GM23338 (cell line): ENCODE data around the gene GPR171. TPM values are rescaled to one million over a fixed set of nuclear protein-coding genes. Genes with fewer than 3 reads are reported as not detected.

ENCODE experiments used
- ATAC-seq: fragments of 200-7000 bp; cut with Tn5 transposase; 3 replicates; pipeline ENCODE4 v1.9.1; 2020
- DNase-seq: peaks from one replicate; pipeline ENCODE4 v3.0.0-alpha.2; 2015; ENCODE audit warnings: low spot score
- H2AFZ ChIP-seq: fragments of 200-600 bp; sonication (generic); 2 replicates; pipeline ENCODE4 v1.8.0; 2016; ENCODE audit warnings: antibody characterized with exemption, mild to moderate bottlenecking, moderate library complexity
- H3F3A ChIP-seq: fragments of 200-600 bp; sonication (generic); replicated peaks from 2 replicates; pipeline ENCODE4 v1.8.0; 2017; ENCODE audit warnings: antibody characterized with exemption, mixed run types, low read depth
- H3K27ac ChIP-seq: fragments of 200-600 bp; sonication (generic); 2 replicates; pipeline ENCODE4 v1.6.1; 2016; ENCODE audit warnings: low read depth
- H3K27me3 ChIP-seq: fragments of 200-600 bp; sonication (generic); 2 replicates; pipeline ENCODE4 v1.8.0; 2016; ENCODE audit warnings: mild to moderate bottlenecking, mixed run types, moderate library complexity; ENCODE audit not compliant: insufficient read depth
- H3K36me3 ChIP-seq: fragments of 200-600 bp; sonication (generic); 2 replicates; pipeline ENCODE4 v1.8.0; 2016; ENCODE audit warnings: mild to moderate bottlenecking; ENCODE audit not compliant: insufficient read depth
- H3K4me1 ChIP-seq: fragments of 200-600 bp; sonication (generic); 2 replicates; pipeline ENCODE4 v1.8.0; 2016; ENCODE audit warnings: mild to moderate bottlenecking, moderate library complexity; ENCODE audit not compliant: insufficient read depth
- H3K4me2 ChIP-seq: fragments of 200-600 bp; sonication (generic); 2 replicates; pipeline ENCODE4 v1.7.1; 2017; ENCODE audit warnings: mixed run types
- H3K4me3 ChIP-seq: fragments of 200-600 bp; sonication (generic); 2 replicates; pipeline ENCODE4 v1.6.1; 2016; ENCODE audit warnings: mixed run types
- H3K79me2 ChIP-seq: fragments of 200-600 bp; sonication (generic); replicated peaks from 2 replicates; pipeline ENCODE4 v1.8.0; 2017; ENCODE audit warnings: mild to moderate bottlenecking; ENCODE audit not compliant: insufficient read depth
- H3K9me2 ChIP-seq: fragments of 200-600 bp; sonication (generic); 2 replicates; pipeline ENCODE4 v1.8.0; 2017; ENCODE audit not compliant: insufficient read depth
- H4K20me1 ChIP-seq: fragments of 200-600 bp; sonication (generic); replicated peaks from 2 replicates; pipeline ENCODE4 v1.8.0; 2017; ENCODE audit warnings: mild to moderate bottlenecking; ENCODE audit not compliant: insufficient read depth
- H3K27ac Mint-ChIP-seq: 2 replicates; pipeline ENCODE4 v1.8.0; 2020; ENCODE audit warnings: inconsistent platforms, mild to moderate bottlenecking, moderate library complexity, mixed read lengths
- H3K27me3 Mint-ChIP-seq: 3 replicates; pipeline ENCODE4 v1.8.0; 2022; ENCODE audit warnings: low read depth, mild to moderate bottlenecking, moderate library complexity, mixed read lengths, inconsistent platforms; ENCODE audit not compliant: insufficient read depth, poor library complexity
- H3K36me3 Mint-ChIP-seq: 3 replicates; pipeline ENCODE4 v1.8.0; 2021; ENCODE audit warnings: low read depth, mild to moderate bottlenecking, inconsistent platforms, moderate library complexity, mixed read lengths
- H3K4me1 Mint-ChIP-seq: 3 replicates; pipeline ENCODE4 v1.8.0; 2020; ENCODE audit warnings: mild to moderate bottlenecking, inconsistent platforms, mixed read lengths
- H3K4me3 Mint-ChIP-seq: 3 replicates; pipeline ENCODE4 v1.8.0; 2021; ENCODE audit warnings: moderate library complexity, mild to moderate bottlenecking, inconsistent platforms, mixed read lengths
- H3K9me3 Mint-ChIP-seq: 3 replicates; pipeline ENCODE4 v1.8.0; 2020; ENCODE audit warnings: moderate library complexity, mild to moderate bottlenecking, inconsistent platforms, mixed read lengths
- CREB1 ChIP-seq: fragments of 250-450 bp; sonication (Bioruptor Pico); IDR thresholded peaks from 2 replicates; pipeline ENCODE4 v1.5.0; 2020; ENCODE audit warnings: low read depth, mild to moderate bottlenecking, moderate library complexity
- CTCF ChIP-seq, 2 experiments: fragments of 200-600 bp in 1 of 2; sonication (generic) in 1 of 2; conservative IDR thresholded peaks; 2 replicates each; pipeline versions ENCODE4 v1.5.1 to v1.6.1; 2016 to 2017; ENCODE audit warnings: antibody characterized with exemption in 2 of 2, low read depth in 2 of 2, mild to moderate bottlenecking in 2 of 2, moderate library complexity in 1 of 2
- EZH2 ChIP-seq: fragments of 200-600 bp; sonication (generic); IDR thresholded peaks from one replicate; pipeline ENCODE4 v1.8.0; 2017; ENCODE audit warnings: antibody characterized with exemption, mild to moderate bottlenecking, low read depth; ENCODE audit not compliant: unreplicated experiment
- EZH2phosphoT487 ChIP-seq: fragments of 200-600 bp; sonication (generic); IDR thresholded peaks from one replicate; pipeline ENCODE4 v1.8.1; 2018; ENCODE audit warnings: antibody characterized with exemption; ENCODE audit not compliant: unreplicated experiment
- JUNB ChIP-seq: IDR thresholded peaks from one replicate; pipeline ENCODE4 v1.6.1; 2016; ENCODE audit warnings: antibody characterized with exemption; ENCODE audit not compliant: unreplicated experiment
- NANOG ChIP-seq: IDR thresholded peaks from 2 replicates; pipeline ENCODE4 v1.6.1; 2016; ENCODE audit warnings: antibody characterized with exemption, borderline replicate concordance
- ZNF114 ChIP-seq: fragments of 250-450 bp; sonication (Bioruptor Pico); IDR thresholded peaks from 2 replicates; pipeline ENCODE4 v1.5.0; 2020; ENCODE audit warnings: mild to moderate bottlenecking, moderate library complexity
- ZNF331 ChIP-seq: fragments of 250-450 bp; sonication (Bioruptor Pico); IDR thresholded peaks from 2 replicates; pipeline ENCODE4 v1.5.0; 2020; ENCODE audit warnings: low read depth, mild to moderate bottlenecking, moderate library complexity
- ZNF462 ChIP-seq: fragments of 250-450 bp; sonication (Bioruptor Pico); IDR thresholded peaks from 2 replicates; pipeline ENCODE4 v1.5.0; 2020; ENCODE audit warnings: mild to moderate bottlenecking, moderate library complexity
- polyA plus RNA-seq: library from polyadenylated mRNA; unstranded; fragments of >200 nt; fragmentation: Nextera tagmentation; extraction: Ambion mirVana; gene quantifications from 2 replicates; pipeline ENCODE4 v1.2.1, GENCODE V29; 2016
- total RNA-seq: library from RNA; depleted of rRNA; stranded (reverse); fragments of >200 nt; shearing (Covaris generic); gene quantifications from 2 replicates; pipeline ENCODE4 v1.2.3, GENCODE V29; 2014
- TF ChIP-seq, protein P1 (sequence below): IDR thresholded peaks from 2 replicates; pipeline ENCODE4 v1.6.1; 2016; ENCODE audit warnings: antibody characterized with exemption

The GPR171 gene
- total and polyA plus RNA-seq, 2 experiments from 2014 or later: 3.4 TPM; not detected in 1

- 0 out of 2 replicates have a peak, but pooled peaks cover 3% of the 10 kb centered on the region for H3K36me3 ChIP-seq
- H3K36me3 Mint-ChIP-seq: 0 out of 3 replicates have a peak, but pooled peaks cover 5% of the 10 kb centered on the region
- H3K27ac ChIP-seq: no peak overlapping the region
- H3K27me3 Mint-ChIP-seq: no peaks in the 10 kb centered on the region
- H3K4me3 Mint-ChIP-seq: no peak overlapping the region
- no peak overlapping the region for H3K27ac Mint-ChIP-seq
- no peak overlapping the region for H3K4me3 ChIP-seq
- H3K9me3 Mint-ChIP-seq: no peaks in the 10 kb centered on the region
- H3K9me2 ChIP-seq: no peaks in the 10 kb centered on the region
- TF ChIP-seq CREB1 (no peak), EZH2 (no peak), EZH2phosphoT487 (no peak), ZNF114 (CRISPR knock-in tag) (no peak), CTCF (conservative IDR thresholded peaks at IDR 0.05; ENCODE audit: low read depth in 2 of 2) (no peak), ZNF462 (CRISPR knock-in tag) (no peak), ZNF331 (CRISPR knock-in tag) (no peak), NANOG (no peak), JUNB (no peak)
- TF ChIP-seq, protein P1, sequence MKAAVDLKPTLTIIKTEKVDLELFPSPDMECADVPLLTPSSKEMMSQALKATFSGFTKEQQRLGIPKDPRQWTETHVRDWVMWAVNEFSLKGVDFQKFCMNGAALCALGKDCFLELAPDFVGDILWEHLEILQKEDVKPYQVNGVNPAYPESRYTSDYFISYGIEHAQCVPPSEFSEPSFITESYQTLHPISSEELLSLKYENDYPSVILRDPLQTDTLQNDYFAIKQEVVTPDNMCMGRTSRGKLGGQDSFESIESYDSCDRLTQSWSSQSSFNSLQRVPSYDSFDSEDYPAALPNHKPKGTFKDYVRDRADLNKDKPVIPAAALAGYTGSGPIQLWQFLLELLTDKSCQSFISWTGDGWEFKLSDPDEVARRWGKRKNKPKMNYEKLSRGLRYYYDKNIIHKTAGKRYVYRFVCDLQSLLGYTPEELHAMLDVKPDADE: no peak
- H3K4me1 ChIP-seq: no peaks in the 10 kb centered on the region
- no peak overlapping the region for H3K4me2 ChIP-seq
- DNase-seq (no peak), ATAC-seq (no peak)
- H3K4me1 Mint-ChIP-seq: no peaks in the 10 kb centered on the region
- H3K27me3 ChIP-seq: no peaks in the 10 kb centered on the region
- no peaks in the 10 kb centered on the region for H4K20me1 ChIP-seq
- H3F3A ChIP-seq: no peaks in the 10 kb centered on the region
- H3K79me2 ChIP-seq: no peaks in the 10 kb centered on the region
- H2AFZ ChIP-seq: no peak overlapping the region
Measured at GRCh38 chr3:151197981-151198767, 4.8 kb downstream of the GPR171 start.
